Measurements from ENCODE around the gene MEF2B. TPM values are rescaled to one million over a fixed set of nuclear protein-coding genes. Genes with fewer than 3 reads are reported as not detected.

MEF2B gene
- total RNA-seq, 1 experiment from 2014 or later, result not detected

GRCh38 chr19:19134687-19135158 lies 35.3 kb downstream of the MEF2B start:
- no peaks in the 10 kb centered on the region for H3K27me3 ChIP-seq
- no peak for DNase-seq
- H3K27ac ChIP-seq, result no peak overlapping the region

GRCh38 chr19:19133985-19134384 lies 36.1 kb downstream of the MEF2B start:
- H3K36me3 ChIP-seq, result no peaks in the 10 kb centered on the region
- DNase-seq, result no peak
- peaks cover 3% of the 10 kb centered on the region for H3K9me3 ChIP-seq (replicated peaks)
- H3K27me3 ChIP-seq, result no peaks in the 10 kb centered on the region
- no peak overlapping the region for H3K4me3 ChIP-seq
- H3K4me1 ChIP-seq, result no peaks in the 10 kb centered on the region
- H3K27ac ChIP-seq, result no peak overlapping the region

More at GRCh38 chr19:19134687-19135158, 35.3 kb downstream of the MEF2B start:
- Histone ChIP-seq H3K36me3 (no peaks in the 10 kb centered on the region), H3K4me3 (no peak overlapping the region), H3K4me1 (no peaks in the 10 kb centered on the region), H3K9me3 (replicated peaks) (peaks cover 3% of the 10 kb centered on the region)

GRCh38 chr19:19132912-19133311 lies 37.2 kb downstream of the MEF2B start:
- no peaks in the 10 kb centered on the region for H3K4me1 ChIP-seq
- H3K4me3 ChIP-seq, result no peak overlapping the region
- no peaks in the 10 kb centered on the region for H3K36me3 ChIP-seq
- H3K27ac ChIP-seq, result no peak overlapping the region
- no peaks in the 10 kb centered on the region for H3K27me3 ChIP-seq
- DNase-seq, result no peak
- peaks cover 3% of the 10 kb centered on the region for H3K9me3 ChIP-seq (replicated peaks)

- no peaks in the 10 kb centered on the region for H3K4me1 ChIP-seq
- H3K9me3 ChIP-seq (replicated peaks), result peaks cover 3% of the 10 kb centered on the region
- H3K27ac ChIP-seq, result no peak overlapping the region
- no peaks in the 10 kb centered on the region for H3K36me3 ChIP-seq
- DNase-seq, result no peak
- H3K27me3 ChIP-seq, result no peaks in the 10 kb centered on the region
- no peak overlapping the region for H3K4me3 ChIP-seq
Measured at GRCh38 chr19:19131989-19132388, 38.1 kb downstream of the MEF2B start.

GRCh38 chr19:19126102-19126501 lies 44.0 kb downstream of the MEF2B start:
- 0 out of 2 replicates have a peak, but pooled peaks cover 4% of the 10 kb centered on the region for H3K36me3 ChIP-seq
- DNase-seq, result no peak
- no peak overlapping the region for H3K27ac ChIP-seq
- no peaks in the 10 kb centered on the region for H3K27me3 ChIP-seq
- H3K4me3 ChIP-seq, result no peak overlapping the region
- H3K9me3 ChIP-seq (replicated peaks), result peaks cover 7% of the 10 kb centered on the region; the same call in 1 of the 2 replicates
- no peaks in the 10 kb centered on the region for H3K4me1 ChIP-seq

GRCh38 chr19:19123386-19123785 lies 46.7 kb downstream of the MEF2B start:
- Histone ChIP-seq H3K4me1 (no peaks in the 10 kb centered on the region), H3K27ac (no peak overlapping the region), H3K4me3 (no peak overlapping the region), H3K36me3 (peaks cover 8% of the 10 kb centered on the region; the same call in 1 of the 2 replicates), H3K27me3 (no peaks in the 10 kb centered on the region), H3K9me3 (replicated peaks) (peaks cover 7% of the 10 kb centered on the region)
- no peak for DNase-seq

GRCh38 chr19:19122902-19123301 lies 47.2 kb downstream of the MEF2B start:
- no peak overlapping the region for H3K4me3 ChIP-seq
- peaks cover 7% of the 10 kb centered on the region for H3K9me3 ChIP-seq (replicated peaks)
- no peak for DNase-seq
- H3K27ac ChIP-seq, result no peak overlapping the region
- peaks cover 8% of the 10 kb centered on the region; the same call in 1 of the 2 replicates for H3K36me3 ChIP-seq
- no peaks in the 10 kb centered on the region for H3K27me3 ChIP-seq
- no peaks in the 10 kb centered on the region for H3K4me1 ChIP-seq

- no peak for DNase-seq
- H3K9me3 ChIP-seq (replicated peaks), result peaks cover 7% of the 10 kb centered on the region
- H3K27ac ChIP-seq, result no peak overlapping the region
- H3K4me1 ChIP-seq, result no peaks in the 10 kb centered on the region
- H3K4me3 ChIP-seq, result no peak overlapping the region
- H3K36me3 ChIP-seq, result peaks cover 8% of the 10 kb centered on the region; the same call in 1 of the 2 replicates
- H3K27me3 ChIP-seq, result no peaks in the 10 kb centered on the region
Measured at GRCh38 chr19:19121371-19121770, 48.7 kb downstream of the MEF2B start.

- Histone ChIP-seq H3K27ac (no peak overlapping the region), H3K27me3 (no peaks in the 10 kb centered on the region), H3K9me3 (replicated peaks) (peaks cover 7% of the 10 kb centered on the region), H3K4me1 (no peaks in the 10 kb centered on the region), H3K4me3 (no peak overlapping the region), H3K36me3 (peaks cover 8% of the 10 kb centered on the region; the same call in 1 of the 2 replicates)
- peak; percentile 64 to 69 for DNase-seq
Measured at GRCh38 chr19:19120308-19121231, 49.5 kb downstream of the MEF2B start.

- H3K27ac ChIP-seq, result no peak overlapping the region
- peaks cover 7% of the 10 kb centered on the region for H3K9me3 ChIP-seq (replicated peaks)
- H3K36me3 ChIP-seq, result peaks cover 8% of the 10 kb centered on the region; the same call in 1 of the 2 replicates
- no peaks in the 10 kb centered on the region for H3K27me3 ChIP-seq
- no peak overlapping the region for H3K4me3 ChIP-seq
- DNase-seq, result no peak
- H3K4me1 ChIP-seq, result no peaks in the 10 kb centered on the region
Measured at GRCh38 chr19:19119325-19120237, 50.5 kb downstream of the MEF2B start.

GRCh38 chr19:19115954-19116353 lies 54.1 kb downstream of the MEF2B start:
- Histone ChIP-seq H3K27me3 (no peaks in the 10 kb centered on the region), H3K36me3 (peaks cover 4% of the 10 kb centered on the region; the same call in 1 of the 2 replicates), H3K27ac (no peak overlapping the region), H3K4me1 (peaks cover 27% of the 10 kb centered on the region), H3K4me3 (no peak overlapping the region), H3K9me3 (replicated peaks) (no peaks in the 10 kb centered on the region; the same call in 1 of the 2 replicates)
- peak in 1 of 2 experiments; percentile 39 for DNase-seq

GRCh38 chr19:19113040-19113626 lies 56.9 kb downstream of the MEF2B start:
- H3K4me1 ChIP-seq, result peaks cover 27% of the 10 kb centered on the region
- peak overlapping the region; percentile 61 for H3K27ac ChIP-seq
- no peaks in the 10 kb centered on the region for H3K27me3 ChIP-seq
- no peaks in the 10 kb centered on the region for H3K36me3 ChIP-seq
- no peaks in the 10 kb centered on the region for H3K9me3 ChIP-seq (replicated peaks)
- DNase-seq, result peak; percentile 83 to 88
- no peak overlapping the region for H3K4me3 ChIP-seq

- Histone ChIP-seq H3K4me3 (no peak overlapping the region), H3K4me1 (peaks cover 27% of the 10 kb centered on the region), H3K36me3 (no peaks in the 10 kb centered on the region), H3K27me3 (no peaks in the 10 kb centered on the region), H3K27ac (no peak overlapping the region; the same call in 1 of the 2 replicates), H3K9me3 (replicated peaks) (no peaks in the 10 kb centered on the region)
- DNase-seq, result no peak
Measured at GRCh38 chr19:19111967-19112580, 58.0 kb downstream of the MEF2B start.

Data from SJCRH30 (cell line).